IPS-11a (cell line): Measurements from ENCODE around the gene LRRC10B.

Experiments
- H3K4me3 ChIP-seq: one replicate; pipeline ENCODE4 v1.5.1; 2013; ENCODE audit warnings: low read depth, low read length, control low read depth

The LRRC10B gene

GRCh38 chr11:61486011-61486620 is 22.4 kb upstream of the LRRC10B start:
- H3K4me3 ChIP-seq = no peak overlapping the region

- no peak overlapping the region for H3K4me3 ChIP-seq
These were observed 21.8 kb upstream of the LRRC10B start for GRCh38 chr11:61486779-61487178.

GRCh38 chr11:61487342-61488025 is 21.1 kb upstream of the LRRC10B start:
- H3K4me3 ChIP-seq = no peak overlapping the region

GRCh38 chr11:61488651-61489291 is 19.8 kb upstream of the LRRC10B start:
- H3K4me3 ChIP-seq = no peak overlapping the region

GRCh38 chr11:61489833-61490721 is 18.5 kb upstream of the LRRC10B start:
- H3K4me3 ChIP-seq = no peak overlapping the region

- H3K4me3 ChIP-seq = no peak overlapping the region
These were observed 16.7 kb upstream of the LRRC10B start for GRCh38 chr11:61491736-61492395.

GRCh38 chr11:61494381-61494961 is 14.1 kb upstream of the LRRC10B start:
- no peak overlapping the region for H3K4me3 ChIP-seq

GRCh38 chr11:61495801-61496601 is 12.5 kb upstream of the LRRC10B start:
- H3K4me3 ChIP-seq = no peak overlapping the region

GRCh38 chr11:61496602-61497400 is 11.7 kb upstream of the LRRC10B start:
- H3K4me3 ChIP-seq = no peak overlapping the region

- no peak overlapping the region for H3K4me3 ChIP-seq
These were observed 11.1 kb upstream of the LRRC10B start for GRCh38 chr11:61497473-61497872.

- no peak overlapping the region for H3K4me3 ChIP-seq
These were observed 10.7 kb upstream of the LRRC10B start for GRCh38 chr11:61497876-61498275.

- no peak overlapping the region for H3K4me3 ChIP-seq
These were observed 9.7 kb upstream of the LRRC10B start for GRCh38 chr11:61498767-61499341.

GRCh38 chr11:61499816-61500491 is 8.6 kb upstream of the LRRC10B start:
- no peak overlapping the region for H3K4me3 ChIP-seq

GRCh38 chr11:61502522-61502921 is 6.0 kb upstream of the LRRC10B start:
- no peak overlapping the region for H3K4me3 ChIP-seq

GRCh38 chr11:61503135-61503770 is 5.3 kb upstream of the LRRC10B start:
- H3K4me3 ChIP-seq = no peak overlapping the region

- no peak overlapping the region for H3K4me3 ChIP-seq
These were observed 3.4 kb upstream of the LRRC10B start for GRCh38 chr11:61505106-61505505.

- H3K4me3 ChIP-seq = no peak overlapping the region
These were observed 2.9 kb upstream of the LRRC10B start for GRCh38 chr11:61505640-61506155.
